H1 (cell line): Measurements from ENCODE around the gene LEMD1.

Experiments used
- CBX8 ChIP-seq: fragments of 300-800, 300-1000 bp; sonication (generic); IDR thresholded peaks from 2 replicates; pipeline ENCODE4 v1.7.1; 2016; ENCODE audit warnings: low read depth, low read length, borderline replicate concordance
- CHD2 ChIP-seq: IDR thresholded peaks from 2 replicates; pipeline ENCODE4 v1.6.1; 2012; ENCODE audit warnings: low read length, improper control_type of control experiment
- EZH2 ChIP-seq: fragments of 200-600 bp; sonication (generic); IDR thresholded peaks from 2 replicates; pipeline ENCODE4 v1.7.1; 2012; ENCODE audit warnings: low read depth, mild to moderate bottlenecking, moderate library complexity, low read length, inconsistent platforms; ENCODE audit not compliant: severe bottlenecking
- POLR2A ChIP-seq, 2 experiments: IDR thresholded peaks; 1 replicate in 1 of 2; 2 replicates in 1 of 2; pipeline ENCODE4 v1.6.1; 2011; ENCODE audit warnings: low read depth in 2 of 2, low read length in 2 of 2, mild to moderate bottlenecking in 2 of 2; ENCODE audit errors: control extremely low read depth in 1 of 2
- SIN3A ChIP-seq, 2 experiments: IDR thresholded peaks in 1 of 2; conservative IDR thresholded peaks in 1 of 2; 2 replicates each; pipeline ENCODE4 v1.6.1; 2011 to 2012; ENCODE audit warnings: low read length in 2 of 2, improper control_type of control experiment in 1 of 2, low read depth in 1 of 2, mild to moderate bottlenecking in 1 of 2
- TF ChIP-seq, protein P1 (sequence below): IDR thresholded peaks from 2 replicates; pipeline ENCODE4 v1.6.1; 2012; ENCODE audit warnings: inconsistent platforms
- TF ChIP-seq, protein P2 (sequence below), 3 experiments: IDR thresholded peaks; 1 replicate in 2 of 3; 2 replicates in 1 of 3; pipeline versions ENCODE4 v1.5.1 to v1.6.1; 2011; ENCODE audit warnings: low read length in 3 of 3, mild to moderate bottlenecking in 3 of 3, inconsistent platforms in 2 of 3, low read depth in 1 of 3, moderate library complexity in 1 of 3; ENCODE audit not compliant: insufficient read depth in 1 of 3; ENCODE audit errors: control extremely low read depth in 1 of 3

GRCh38 chr1:205417870-205418635 lies 3.8 kb downstream of the LEMD1 start:
- TF ChIP-seq CHD2 (no peak), CBX8 (no peak), EZH2 (no peak), POLR2A (IDR thresholded peaks at IDR 0.05; ENCODE audit: control extremely low read depth in 1 of 2, low read depth in 2 of 2, low read length in 2 of 2) (no peak), SIN3A (conservative IDR thresholded peaks at IDR 0.05 in 1 of 2, IDR thresholded peaks at IDR 0.05 in 1 of 2; ENCODE audit: low read depth in 1 of 2, low read length in 2 of 2) (no peak)
- TF ChIP-seq, protein P1, sequence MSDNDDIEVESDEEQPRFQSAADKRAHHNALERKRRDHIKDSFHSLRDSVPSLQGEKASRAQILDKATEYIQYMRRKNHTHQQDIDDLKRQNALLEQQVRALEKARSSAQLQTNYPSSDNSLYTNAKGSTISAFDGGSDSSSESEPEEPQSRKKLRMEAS = no peak
- TF ChIP-seq, protein P2, sequence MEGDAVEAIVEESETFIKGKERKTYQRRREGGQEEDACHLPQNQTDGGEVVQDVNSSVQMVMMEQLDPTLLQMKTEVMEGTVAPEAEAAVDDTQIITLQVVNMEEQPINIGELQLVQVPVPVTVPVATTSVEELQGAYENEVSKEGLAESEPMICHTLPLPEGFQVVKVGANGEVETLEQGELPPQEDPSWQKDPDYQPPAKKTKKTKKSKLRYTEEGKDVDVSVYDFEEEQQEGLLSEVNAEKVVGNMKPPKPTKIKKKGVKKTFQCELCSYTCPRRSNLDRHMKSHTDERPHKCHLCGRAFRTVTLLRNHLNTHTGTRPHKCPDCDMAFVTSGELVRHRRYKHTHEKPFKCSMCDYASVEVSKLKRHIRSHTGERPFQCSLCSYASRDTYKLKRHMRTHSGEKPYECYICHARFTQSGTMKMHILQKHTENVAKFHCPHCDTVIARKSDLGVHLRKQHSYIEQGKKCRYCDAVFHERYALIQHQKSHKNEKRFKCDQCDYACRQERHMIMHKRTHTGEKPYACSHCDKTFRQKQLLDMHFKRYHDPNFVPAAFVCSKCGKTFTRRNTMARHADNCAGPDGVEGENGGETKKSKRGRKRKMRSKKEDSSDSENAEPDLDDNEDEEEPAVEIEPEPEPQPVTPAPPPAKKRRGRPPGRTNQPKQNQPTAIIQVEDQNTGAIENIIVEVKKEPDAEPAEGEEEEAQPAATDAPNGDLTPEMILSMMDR (IDR thresholded peaks at IDR 0.05; ENCODE audit: control extremely low read depth in 1 of 3, insufficient read depth in 1 of 3, low read depth in 1 of 3, low read length in 3 of 3) = no peak
